Neuron (in vitro differentiated cells): ENCODE results near the gene CTPS1.

Source experiments
- H2AFZ ChIP-seq: one replicate; pipeline ENCODE4 v1.6.1; 2013; ENCODE audit warnings: low read depth, mild to moderate bottlenecking, inconsistent platforms, low read length, moderate library complexity
- H3K27me3 ChIP-seq: one replicate; pipeline ENCODE4 v1.6.1; 2013; ENCODE audit warnings: low read length; ENCODE audit not compliant: insufficient read depth
- H3K36me3 ChIP-seq: one replicate; pipeline ENCODE4 v1.6.1; 2013; ENCODE audit warnings: low read length; ENCODE audit not compliant: insufficient read depth
- H3K4me1 ChIP-seq: one replicate; pipeline ENCODE4 v1.6.1; 2013; ENCODE audit warnings: low read length; ENCODE audit not compliant: insufficient read depth
- H3K4me3 ChIP-seq: 2 replicates; pipeline ENCODE4 v1.5.1; 2013; ENCODE audit warnings: mild to moderate bottlenecking, low read length, moderate library complexity
- H3K9me3 ChIP-seq: one replicate; pipeline ENCODE4 v1.6.1; 2013; ENCODE audit warnings: low read length

The CTPS1 gene

GRCh38 chr1:40976952-40977690 lies 2.4 kb upstream of the CTPS1 start:
- H3K4me3 ChIP-seq: no peak overlapping the region
- H2AFZ ChIP-seq: no peak overlapping the region

GRCh38 chr1:40977716-40978115 lies 1.8 kb upstream of the CTPS1 start:
- H3K36me3 ChIP-seq: peaks cover 4% of the 10 kb centered on the region
- no peaks in the 10 kb centered on the region for H3K9me3 ChIP-seq
- H3K4me3 ChIP-seq: no peak overlapping the region
- H3K27me3 ChIP-seq: no peaks in the 10 kb centered on the region
- H3K4me1 ChIP-seq: peaks cover 15% of the 10 kb centered on the region
- no peak overlapping the region for H2AFZ ChIP-seq

More at GRCh38 chr1:40976952-40977690, 2.4 kb upstream of the CTPS1 start:
- H3K4me1 ChIP-seq: peaks cover 15% of the 10 kb centered on the region
- no peaks in the 10 kb centered on the region for H3K9me3 ChIP-seq
- H3K36me3 ChIP-seq: peaks cover 4% of the 10 kb centered on the region
- no peaks in the 10 kb centered on the region for H3K27me3 ChIP-seq

- H3K9me3 ChIP-seq: no peaks in the 10 kb centered on the region
- peak overlapping the region; percentile 88 for H3K4me3 ChIP-seq
- H3K4me1 ChIP-seq: peaks cover 15% of the 10 kb centered on the region
- H3K36me3 ChIP-seq: peaks cover 14% of the 10 kb centered on the region
- peak overlapping the region; percentile 41 for H2AFZ ChIP-seq
- no peaks in the 10 kb centered on the region for H3K27me3 ChIP-seq
Observed at GRCh38 chr1:40978886-40979240, 633 bp upstream of the CTPS1 start.

- Histone ChIP-seq H3K27me3 (no peaks in the 10 kb centered on the region), H2AFZ (peak overlapping the region; percentile 60), H3K36me3 (peaks cover 26% of the 10 kb centered on the region), H3K4me1 (peaks cover 15% of the 10 kb centered on the region), H3K4me3 (peak overlapping the region; percentile 88), H3K9me3 (no peaks in the 10 kb centered on the region)
Observed at GRCh38 chr1:40980068-40980452, 564 bp downstream of the CTPS1 start.

GRCh38 chr1:40980453-40981121 lies 1.1 kb downstream of the CTPS1 start:
- H3K9me3 ChIP-seq: no peaks in the 10 kb centered on the region
- H3K27me3 ChIP-seq: no peaks in the 10 kb centered on the region
- peaks cover 15% of the 10 kb centered on the region for H3K4me1 ChIP-seq
- H3K4me3 ChIP-seq: peak overlapping the region; percentile 88
- peak overlapping the region; percentile 60 for H2AFZ ChIP-seq
- peaks cover 31% of the 10 kb centered on the region for H3K36me3 ChIP-seq

GRCh38 chr1:40981691-40982448 lies 2.4 kb downstream of the CTPS1 start:
- Histone ChIP-seq H3K9me3 (no peaks in the 10 kb centered on the region), H3K36me3 (peaks cover 38% of the 10 kb centered on the region), H3K27me3 (no peaks in the 10 kb centered on the region), H3K4me1 (peaks cover 15% of the 10 kb centered on the region), H3K4me3 (no peak overlapping the region), H2AFZ (no peak overlapping the region)

GRCh38 chr1:40982721-40983120 lies 3.2 kb downstream of the CTPS1 start:
- Histone ChIP-seq H3K36me3 (peaks cover 47% of the 10 kb centered on the region), H3K9me3 (no peaks in the 10 kb centered on the region), H3K4me1 (peaks cover 15% of the 10 kb centered on the region), H2AFZ (no peak overlapping the region), H3K4me3 (no peak overlapping the region), H3K27me3 (no peaks in the 10 kb centered on the region)

- no peaks in the 10 kb centered on the region for H3K9me3 ChIP-seq
- H3K36me3 ChIP-seq: peaks cover 52% of the 10 kb centered on the region
- no peak overlapping the region for H2AFZ ChIP-seq
- peaks cover 15% of the 10 kb centered on the region for H3K4me1 ChIP-seq
- no peak overlapping the region for H3K4me3 ChIP-seq
- H3K27me3 ChIP-seq: no peaks in the 10 kb centered on the region
Observed at GRCh38 chr1:40983286-40983685, 3.8 kb downstream of the CTPS1 start.

GRCh38 chr1:40984066-40984465 lies 4.6 kb downstream of the CTPS1 start:
- Histone ChIP-seq H3K36me3 (peaks cover 60% of the 10 kb centered on the region), H3K27me3 (no peaks in the 10 kb centered on the region), H3K9me3 (no peaks in the 10 kb centered on the region), H3K4me3 (no peak overlapping the region), H3K4me1 (peaks cover 15% of the 10 kb centered on the region), H2AFZ (no peak overlapping the region)

GRCh38 chr1:40984531-40984930 lies 5.0 kb downstream of the CTPS1 start:
- Histone ChIP-seq H3K9me3 (no peaks in the 10 kb centered on the region), H3K27me3 (no peaks in the 10 kb centered on the region), H3K4me1 (peaks cover 15% of the 10 kb centered on the region), H2AFZ (no peak overlapping the region), H3K4me3 (no peak overlapping the region), H3K36me3 (peaks cover 65% of the 10 kb centered on the region)

GRCh38 chr1:40985161-40985560 lies 5.7 kb downstream of the CTPS1 start:
- H3K4me3 ChIP-seq: no peak overlapping the region
- no peak overlapping the region for H2AFZ ChIP-seq
- H3K4me1 ChIP-seq: peaks cover 15% of the 10 kb centered on the region
- no peaks in the 10 kb centered on the region for H3K9me3 ChIP-seq
- peaks cover 71% of the 10 kb centered on the region for H3K36me3 ChIP-seq
- no peaks in the 10 kb centered on the region for H3K27me3 ChIP-seq

GRCh38 chr1:40985875-40986274 lies 6.4 kb downstream of the CTPS1 start:
- H3K27me3 ChIP-seq: no peaks in the 10 kb centered on the region
- peaks cover 10% of the 10 kb centered on the region for H3K4me1 ChIP-seq
- H3K4me3 ChIP-seq: no peak overlapping the region
- H2AFZ ChIP-seq: no peak overlapping the region
- no peaks in the 10 kb centered on the region for H3K9me3 ChIP-seq
- peaks cover 77% of the 10 kb centered on the region for H3K36me3 ChIP-seq

- Histone ChIP-seq H3K27me3 (no peaks in the 10 kb centered on the region), H3K36me3 (peaks cover 82% of the 10 kb centered on the region), H3K4me1 (peaks cover 6% of the 10 kb centered on the region), H2AFZ (no peak overlapping the region), H3K9me3 (no peaks in the 10 kb centered on the region), H3K4me3 (no peak overlapping the region)
Observed at GRCh38 chr1:40986328-40986783, 6.9 kb downstream of the CTPS1 start.
